WTC11 (cell line): ENCODE data around the gene MYO5B.

Experiments
- CREM ChIP-seq: sonication (generic); formaldehyde crosslinking; IDR thresholded peaks from 2 replicates; pipeline ENCODE4 v1.8.1; 2022; ENCODE audit warnings: mild to moderate bottlenecking, missing genetic modification reagents, moderate library complexity
- CTCF ChIP-seq: fragments of 200-600 bp; IDR thresholded peaks from 2 replicates; pipeline ENCODE4 v1.8.0; 2022; ENCODE audit warnings: antibody characterized with exemption
- JUN ChIP-seq: sonication (generic); formaldehyde crosslinking; IDR thresholded peaks from 2 replicates; pipeline ENCODE4 v1.8.0; 2023; ENCODE audit warnings: mild to moderate bottlenecking, missing genetic modification reagents
- MXD4 ChIP-seq: fragments of 250-450 bp; sonication (Bioruptor Pico); IDR thresholded peaks from 2 replicates; pipeline ENCODE4 v1.8.0; 2021; ENCODE audit warnings: mild to moderate bottlenecking, moderate library complexity, borderline replicate concordance
- SMAD3 ChIP-seq: sonication (generic); formaldehyde crosslinking; IDR thresholded peaks from 2 replicates; pipeline ENCODE4 v1.8.0; 2022; ENCODE audit warnings: missing genetic modification reagents, mild to moderate bottlenecking, borderline replicate concordance
- SP1 ChIP-seq: sonication (generic); formaldehyde crosslinking; conservative IDR thresholded peaks from 2 replicates; pipeline ENCODE4 v1.8.1; 2022; ENCODE audit warnings: missing genetic modification reagents
- TEAD1 ChIP-seq: sonication (generic); formaldehyde crosslinking; IDR thresholded peaks from 2 replicates; pipeline ENCODE4 v1.8.0; 2022; ENCODE audit warnings: mild to moderate bottlenecking, missing genetic modification reagents
- TP53 ChIP-seq: sonication (generic); formaldehyde crosslinking; IDR thresholded peaks from 2 replicates; pipeline ENCODE4 v1.8.1; 2023; ENCODE audit warnings: mild to moderate bottlenecking, missing genetic modification reagents

- TF ChIP-seq SMAD3 = no peak
- no peak for TF ChIP-seq CTCF
- no peak for TF ChIP-seq SP1
- TF ChIP-seq TEAD1 = no peak
- no peak for TF ChIP-seq MXD4 (CRISPR knock-in tag)
- no peak for TF ChIP-seq CREM (CRISPR knock-in tag)
- TF ChIP-seq TP53 (CRISPR knock-in tag) = no peak
- no peak for TF ChIP-seq JUN (CRISPR knock-in tag)
These were observed 258.1 kb downstream of the MYO5B start for GRCh38 chr18:49936821-49937220.
